Measurements from ENCODE around the gene MPZL3. TPM values are rescaled to one million over a fixed set of nuclear protein-coding genes. Genes with fewer than 3 reads are reported as not detected.

The MPZL3 gene
- total RNA-seq, 1 donor from 2014 or later: 8.5 TPM

GRCh38 chr11:118263695-118264568 lies 11.8 kb upstream of the MPZL3 start, which contains the start of gene MPZL2:
MPZL2 (minus strand) TSS chr11:118264297; CDS start chr11:118264153, 144 bp downstream.
- no peaks in the 10 kb centered on the region for H4K20me1 ChIP-seq (ENCODE audit: insufficient read depth, low read length)
- H3K36me3 Mint-ChIP-seq (ENCODE audit: low read depth, unreplicated experiment): no peaks in the 10 kb centered on the region
- TF ChIP-seq EZH2 (IDR thresholded peaks at IDR 0.05; ENCODE audit: insufficient read depth, low read length): no peak
- TF ChIP-seq CTCF (IDR thresholded peaks at IDR 0.05; ENCODE audit: insufficient read depth, low read depth, low read length): no peak
- H3K27me3 Mint-ChIP-seq (ENCODE audit: low read depth, unreplicated experiment): peaks cover 44% of the 10 kb centered on the region
- peak within 1 kb of the TSS; percentile 66 for H3K4me3 Mint-ChIP-seq (ENCODE audit: unreplicated experiment)
- H3K9me3 Mint-ChIP-seq (ENCODE audit: unreplicated experiment): no peaks in the 10 kb centered on the region
- no peak for FAIRE-seq
- H3K4me1 Mint-ChIP-seq (ENCODE audit: low read depth, unreplicated experiment): peaks cover 6% of the 10 kb centered on the region
- peak within 1 kb of the TSS; percentile 22 for H2AFZ ChIP-seq (ENCODE audit: low read depth, low read length)
- H3K9me3 ChIP-seq (ENCODE audit: insufficient read depth, low read depth, low read length): no peaks in the 10 kb centered on the region
- H3K27ac ChIP-seq (ENCODE audit: low read depth, low read length): no peak within 1 kb of the TSS
- no peak within 1 kb of the TSS for H3K27ac Mint-ChIP-seq (ENCODE audit: unreplicated experiment)
- no peaks in the 10 kb centered on the region for H3K79me2 ChIP-seq (ENCODE audit: insufficient read depth, low read length)
- no peak for DNase-seq (ENCODE audit: low read depth)
- H3K36me3 ChIP-seq (ENCODE audit: insufficient read depth, low read length): no peaks in the 10 kb centered on the region
- H3K4me2 ChIP-seq (ENCODE audit: low read length): peak within 1 kb of the TSS; percentile 53
- H3K27me3 ChIP-seq (ENCODE audit: insufficient read depth, low read length): peaks cover 69% of the 10 kb centered on the region
- no peak within 1 kb of the TSS for H3K4me3 ChIP-seq (ENCODE audit: insufficient read depth, low read depth, low read length)
- H3K9ac ChIP-seq (ENCODE audit: low read length): no peak within 1 kb of the TSS
- H3K4me1 ChIP-seq (ENCODE audit: insufficient read depth, low read length): no peaks in the 10 kb centered on the region

- no peak for FAIRE-seq
- Histone ChIP-seq H3K27me3 (ENCODE audit: insufficient read depth, low read length) (peaks cover 67% of the 10 kb centered on the region), H3K9me3 (ENCODE audit: insufficient read depth, low read depth, low read length) (no peaks in the 10 kb centered on the region), H3K27ac (ENCODE audit: low read depth, low read length) (no peak overlapping the region), H3K79me2 (ENCODE audit: insufficient read depth, low read length) (no peaks in the 10 kb centered on the region), H3K4me1 (ENCODE audit: insufficient read depth, low read length) (no peaks in the 10 kb centered on the region), H4K20me1 (ENCODE audit: insufficient read depth, low read length) (no peaks in the 10 kb centered on the region), H2AFZ (ENCODE audit: low read depth, low read length) (no peak overlapping the region), H3K9ac (ENCODE audit: low read length) (no peak overlapping the region), H3K4me2 (ENCODE audit: low read length) (no peak overlapping the region), H3K4me3 (ENCODE audit: insufficient read depth, low read depth, low read length) (no peak overlapping the region), H3K36me3 (ENCODE audit: insufficient read depth, low read length) (no peaks in the 10 kb centered on the region)
- no peaks in the 10 kb centered on the region for H3K9me3 Mint-ChIP-seq (ENCODE audit: unreplicated experiment)
- no peak for DNase-seq (ENCODE audit: low read depth)
- no peaks in the 10 kb centered on the region for H3K36me3 Mint-ChIP-seq (ENCODE audit: low read depth, unreplicated experiment)
- TF ChIP-seq CTCF (IDR thresholded peaks at IDR 0.05; ENCODE audit: insufficient read depth, low read depth, low read length) (no peak), EZH2 (IDR thresholded peaks at IDR 0.05; ENCODE audit: insufficient read depth, low read length) (no peak)
- no peak overlapping the region for H3K4me3 Mint-ChIP-seq (ENCODE audit: unreplicated experiment)
- no peak overlapping the region for H3K27ac Mint-ChIP-seq (ENCODE audit: unreplicated experiment)
- peaks cover 44% of the 10 kb centered on the region for H3K27me3 Mint-ChIP-seq (ENCODE audit: low read depth, unreplicated experiment)
- peaks cover 6% of the 10 kb centered on the region for H3K4me1 Mint-ChIP-seq (ENCODE audit: low read depth, unreplicated experiment)
These were observed 10.9 kb upstream of the MPZL3 start for GRCh38 chr11:118263112-118263511.

GRCh38 chr11:118260353-118260752 lies 8.2 kb upstream of the MPZL3 start:
- no peaks in the 10 kb centered on the region for H3K9me3 ChIP-seq (ENCODE audit: insufficient read depth, low read depth, low read length)
- H3K4me3 ChIP-seq (ENCODE audit: insufficient read depth, low read depth, low read length): no peak overlapping the region
- TF ChIP-seq EZH2 (IDR thresholded peaks at IDR 0.05; ENCODE audit: insufficient read depth, low read length): no peak
- no peak for TF ChIP-seq CTCF (IDR thresholded peaks at IDR 0.05; ENCODE audit: insufficient read depth, low read depth, low read length)
- no peak overlapping the region for H3K4me2 ChIP-seq (ENCODE audit: low read length)
- no peaks in the 10 kb centered on the region for H3K79me2 ChIP-seq (ENCODE audit: insufficient read depth, low read length)
- Mint-ChIP-seq H3K9me3 (ENCODE audit: unreplicated experiment) (no peaks in the 10 kb centered on the region), H3K27me3 (ENCODE audit: low read depth, unreplicated experiment) (peaks cover 36% of the 10 kb centered on the region), H3K27ac (ENCODE audit: unreplicated experiment) (no peak overlapping the region), H3K4me1 (ENCODE audit: low read depth, unreplicated experiment) (peaks cover 6% of the 10 kb centered on the region), H3K36me3 (ENCODE audit: low read depth, unreplicated experiment) (no peaks in the 10 kb centered on the region), H3K4me3 (ENCODE audit: unreplicated experiment) (no peak overlapping the region)
- no peaks in the 10 kb centered on the region for H4K20me1 ChIP-seq (ENCODE audit: insufficient read depth, low read length)
- no peak overlapping the region for H3K27ac ChIP-seq (ENCODE audit: low read depth, low read length)
- peaks cover 46% of the 10 kb centered on the region for H3K27me3 ChIP-seq (ENCODE audit: insufficient read depth, low read length)
- FAIRE-seq (no peak), DNase-seq (ENCODE audit: low read depth) (no peak)
- H3K9ac ChIP-seq (ENCODE audit: low read length): no peak overlapping the region
- H2AFZ ChIP-seq (ENCODE audit: low read depth, low read length): no peak overlapping the region
- H3K36me3 ChIP-seq (ENCODE audit: insufficient read depth, low read length): no peaks in the 10 kb centered on the region
- no peaks in the 10 kb centered on the region for H3K4me1 ChIP-seq (ENCODE audit: insufficient read depth, low read length)

Measured in astrocyte (in vitro differentiated cells and primary cell).